ENCODE data around the gene IFNA1.
"Not testable (repeated sequence)": the region's sequence is repeated elsewhere in the genome, so short reads cannot be mapped to it uniquely, and the experiment has no call there.

Gene IFNA1

DNA sequence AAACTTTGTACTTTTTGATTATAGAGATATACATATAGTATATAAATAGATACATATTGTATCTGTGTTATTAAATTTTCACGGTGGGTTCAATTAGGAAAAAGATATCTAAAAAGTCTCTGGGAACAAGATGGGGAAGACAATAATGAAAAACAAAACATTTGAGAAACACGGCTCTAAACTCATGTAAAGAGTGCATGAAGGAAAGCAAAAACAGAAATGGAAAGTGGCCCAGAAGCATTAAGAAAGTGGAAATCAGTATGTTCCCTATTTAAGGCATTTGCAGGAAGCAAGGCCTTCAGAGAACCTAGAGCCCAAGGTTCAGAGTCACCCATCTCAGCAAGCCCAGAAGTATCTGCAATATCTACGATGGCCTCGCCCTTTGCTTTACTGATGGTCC is at the start of gene IFNA1:
Gene IFNA1 (plus strand): TSS at position 301 of the 400 bp plus-strand sequence. CDS start 69 bp downstream, at position 370.
- no peak for DNase-seq

GRCh38 chr9:21392270-21392669 is 48.0 kb upstream of the IFNA1 start:
- no peak for DNase-seq

DNA sequence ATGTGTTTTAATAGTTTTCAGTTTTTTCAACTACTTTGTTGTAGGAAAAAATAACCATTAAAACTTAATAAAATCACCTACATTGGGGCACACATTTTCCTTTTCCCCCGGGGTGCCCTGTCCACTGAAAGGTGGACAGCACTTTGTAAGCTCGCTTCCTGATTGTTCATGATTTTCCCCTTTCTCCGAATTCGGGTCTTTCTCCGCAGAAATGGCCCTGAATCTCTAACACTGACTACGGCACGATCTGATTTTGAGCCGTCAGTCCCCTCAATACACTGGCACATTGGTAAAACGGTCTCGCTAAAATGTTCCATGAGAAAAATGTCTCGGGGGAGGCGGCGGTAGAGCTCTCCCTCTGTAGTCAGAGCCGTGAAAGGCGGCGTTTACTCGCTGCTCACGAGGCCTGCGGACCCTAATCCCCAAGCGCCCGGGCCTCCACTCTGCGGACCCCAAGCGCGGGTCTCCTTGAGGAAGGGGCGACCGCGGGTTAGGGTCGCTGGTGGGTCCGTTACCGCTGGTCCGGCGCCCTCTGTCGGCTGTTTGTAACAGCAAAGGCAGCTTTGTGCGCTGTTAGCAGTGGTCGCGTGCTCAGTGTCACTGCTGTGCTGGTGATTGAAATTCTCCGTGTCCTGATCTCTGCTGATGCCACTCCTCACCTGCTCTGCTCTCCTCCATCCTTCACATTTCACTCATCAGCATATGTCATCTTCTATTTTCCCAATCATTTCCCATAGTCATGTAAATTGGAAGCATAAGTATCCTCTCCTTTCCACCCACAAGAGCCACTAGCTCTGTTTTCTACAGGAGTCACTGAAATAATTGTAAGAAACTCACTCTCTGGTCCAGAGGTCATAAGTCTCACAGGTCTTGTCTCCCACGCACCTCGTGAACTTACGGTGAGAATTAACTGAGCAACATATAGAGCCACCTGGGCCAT is 44.2 kb upstream of the IFNA1 start:
- no peak for DNase-seq

DNA sequence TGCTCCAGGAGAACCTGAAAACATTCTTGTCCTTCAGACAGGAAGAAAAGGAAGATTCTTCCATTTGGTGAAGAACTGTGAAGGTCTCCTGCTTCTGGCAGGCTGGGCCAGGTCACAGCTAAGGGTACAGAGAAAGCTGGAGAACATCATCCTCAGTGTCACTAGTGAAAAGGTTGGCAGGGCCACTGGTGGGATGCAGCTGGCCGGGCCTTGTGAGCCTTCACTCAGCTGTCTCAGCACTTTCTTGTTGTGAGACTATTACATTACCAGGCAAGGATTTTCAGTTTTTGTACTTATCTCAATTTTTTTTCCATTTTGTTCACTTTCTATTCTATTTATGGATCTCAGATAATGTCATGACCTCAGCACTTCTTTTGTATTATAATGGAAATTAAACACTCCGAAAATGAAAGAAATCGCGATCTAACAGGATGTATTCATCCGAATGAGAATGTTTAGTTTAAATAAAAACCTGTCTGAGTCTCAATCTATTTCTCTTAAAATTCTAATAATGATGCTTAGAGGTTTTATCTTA is 41.2 kb upstream of the IFNA1 start:
- DNase-seq = no peak

DNA sequence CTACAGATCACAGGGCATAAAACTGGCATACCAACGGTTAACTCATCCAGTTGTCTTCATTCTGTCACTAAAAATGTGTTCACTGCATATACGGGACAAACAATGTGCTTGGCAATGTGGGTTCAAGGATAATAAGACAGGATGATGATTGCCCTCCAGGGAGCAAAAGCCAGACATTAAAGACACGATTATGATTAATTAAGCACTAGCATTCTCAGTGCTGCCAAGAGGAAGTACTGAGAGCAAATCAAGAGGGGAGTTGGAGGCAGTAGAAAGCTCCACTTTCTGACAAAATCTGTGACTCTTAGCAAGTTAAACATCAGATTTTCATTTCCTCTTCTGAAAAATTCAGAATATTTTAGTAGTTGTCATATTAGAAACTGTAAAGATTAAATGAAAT is 40.3 kb upstream of the IFNA1 start:
- DNase-seq = no peak

- no peak for DNase-seq
Observed at GRCh38 chr9:21402386-21403251, 37.6 kb upstream of the IFNA1 start.

- no peak for DNase-seq
Observed at GRCh38 chr9:21404146-21404545, 36.1 kb upstream of the IFNA1 start.

- DNase-seq = no peak
Observed at GRCh38 chr9:21408817-21409216, 31.4 kb upstream of the IFNA1 start, which contains the start of gene IFNA8. Gene IFNA8, plus strand, starts transcription at chr9:21409117. Its CDS starts 60 bp downstream, at chr9:21409177.

- no peak for DNase-seq
Observed at GRCh38 chr9:21412107-21412506, 28.1 kb upstream of the IFNA1 start.

- DNase-seq = no peak
Observed at GRCh38 chr9:21413151-21413550, 27.1 kb upstream of the IFNA1 start.

DNA sequence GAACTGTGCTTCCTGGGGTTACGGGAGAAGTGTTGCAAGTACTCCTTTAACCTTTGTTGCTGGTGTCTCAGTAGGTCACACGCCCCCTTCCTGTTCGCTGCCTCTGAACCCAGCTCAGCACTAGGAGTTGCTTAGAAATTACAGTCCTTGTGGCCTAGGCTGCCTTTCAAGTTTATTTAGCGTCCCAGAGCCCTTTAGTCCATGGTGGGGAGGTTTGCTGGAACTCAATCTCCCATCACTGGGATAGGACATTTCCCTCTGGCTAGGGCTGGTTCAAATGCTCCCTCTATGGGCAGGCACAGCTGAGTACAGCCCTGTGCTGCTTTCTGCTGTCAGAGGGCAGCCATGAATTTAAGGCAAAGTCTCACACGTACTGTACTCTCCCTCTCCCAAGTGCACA is 26.6 kb upstream of the IFNA1 start:
- no peak for DNase-seq

DNA sequence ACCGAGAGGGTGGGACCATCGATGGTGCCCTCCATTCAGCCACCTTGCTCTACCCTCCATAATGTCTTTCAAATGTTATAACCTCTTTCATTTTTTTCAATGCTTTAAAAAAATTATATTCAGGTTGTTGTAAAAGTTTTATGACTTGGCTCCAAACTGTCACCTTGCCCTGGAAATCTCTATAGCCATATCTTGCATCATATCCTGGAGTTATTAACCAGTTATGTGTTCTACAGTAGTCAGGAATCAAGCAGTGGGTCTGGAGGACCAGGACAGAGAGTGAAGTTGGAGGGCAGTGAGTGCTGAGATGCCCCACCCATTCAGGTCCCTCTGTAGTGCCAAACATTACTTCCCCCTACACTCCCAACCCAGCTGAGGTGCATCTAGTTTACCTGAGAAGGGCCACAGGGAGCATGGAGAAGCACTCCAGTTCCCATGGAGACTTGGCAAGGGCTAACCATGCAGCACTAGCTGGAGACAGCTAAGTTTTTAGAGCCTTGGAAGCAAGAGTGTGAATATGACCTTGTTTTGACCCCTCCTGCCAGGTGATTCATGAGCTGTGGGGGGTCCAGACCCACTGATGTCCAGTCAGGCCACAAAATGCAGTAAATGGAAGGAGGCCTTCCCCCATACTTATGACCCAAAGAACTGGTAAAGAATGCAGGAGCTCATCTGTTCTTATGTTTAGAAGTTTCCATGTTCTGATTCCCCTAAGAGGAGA is 25.9 kb upstream of the IFNA1 start:
- no peak for DNase-seq

DNA sequence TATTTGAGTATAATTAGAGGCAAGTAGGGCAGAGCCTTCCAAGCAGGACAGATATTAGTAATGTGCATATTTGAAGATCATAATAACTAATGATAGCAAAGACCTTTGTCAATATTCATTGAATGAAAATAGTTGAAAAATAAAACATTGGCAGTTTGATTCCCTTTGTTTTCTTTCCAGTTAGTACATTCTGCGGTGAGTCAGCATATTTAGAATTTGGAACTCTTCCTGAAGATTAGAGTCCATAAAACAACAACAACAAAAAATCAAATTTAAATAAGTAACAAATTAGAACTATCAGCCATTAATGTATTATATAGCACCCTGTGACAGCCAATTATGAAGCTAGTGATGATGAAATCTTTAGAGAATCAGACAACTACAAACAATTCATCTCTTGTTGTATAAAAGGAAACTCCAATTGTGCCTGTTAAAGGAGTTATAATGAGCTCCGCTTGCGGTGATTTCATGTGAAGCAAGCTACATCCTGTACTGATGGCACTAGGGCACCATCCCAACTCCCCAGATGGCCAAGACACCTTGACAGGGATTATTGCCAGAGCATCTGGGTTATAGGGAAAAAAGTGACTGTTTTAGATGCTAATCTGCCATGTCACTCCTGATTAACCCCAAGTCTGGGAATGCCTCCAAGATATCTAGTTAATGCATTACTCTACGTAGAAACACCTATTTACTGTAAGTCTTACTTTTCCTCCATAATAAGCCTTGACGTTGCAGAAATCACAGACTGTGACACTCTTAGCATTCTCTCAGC is 24.6 kb upstream of the IFNA1 start:
- no peak for DNase-seq

GRCh38 chr9:21428235-21428634 is 12.0 kb upstream of the IFNA1 start:
- DNase-seq = no peak

- DNase-seq = no peak
Observed at GRCh38 chr9:21429191-21429590, 11.0 kb upstream of the IFNA1 start.

DNA sequence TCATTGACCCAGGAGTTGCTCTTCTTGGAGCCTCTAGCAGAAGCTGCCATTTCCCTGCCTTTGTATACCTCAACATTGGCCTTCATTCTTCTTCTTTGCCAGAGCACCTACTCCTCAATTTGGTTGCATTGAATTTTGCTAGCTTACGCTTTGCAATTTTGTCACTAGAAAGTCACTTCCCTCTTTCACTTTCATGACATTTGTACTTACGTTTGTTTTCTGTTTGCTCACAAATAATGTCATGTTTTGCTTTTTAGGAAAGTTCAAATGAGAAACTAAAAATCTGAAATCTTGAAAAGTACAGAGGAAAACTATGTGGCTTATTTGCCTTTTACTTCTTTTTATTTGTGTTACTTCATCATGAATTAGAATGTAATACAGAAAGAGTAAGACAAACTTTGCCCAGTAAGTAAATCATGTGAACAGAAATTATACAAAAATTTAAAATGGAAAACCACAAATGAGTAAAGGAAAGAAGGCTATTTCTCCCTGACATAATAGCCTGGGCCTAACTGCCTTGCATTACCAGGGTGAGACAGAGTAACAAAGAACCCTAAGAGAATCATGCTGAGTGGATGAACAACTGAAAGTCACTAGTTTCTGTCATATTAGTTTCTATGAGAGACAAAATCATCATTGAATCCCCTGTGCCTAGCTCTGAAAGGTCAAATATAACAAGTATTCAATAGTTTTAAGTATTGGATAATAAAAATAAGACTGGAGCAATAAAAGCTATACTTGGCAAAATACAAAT is 7.4 kb upstream of the IFNA1 start:
- DNase-seq = no peak

DNA sequence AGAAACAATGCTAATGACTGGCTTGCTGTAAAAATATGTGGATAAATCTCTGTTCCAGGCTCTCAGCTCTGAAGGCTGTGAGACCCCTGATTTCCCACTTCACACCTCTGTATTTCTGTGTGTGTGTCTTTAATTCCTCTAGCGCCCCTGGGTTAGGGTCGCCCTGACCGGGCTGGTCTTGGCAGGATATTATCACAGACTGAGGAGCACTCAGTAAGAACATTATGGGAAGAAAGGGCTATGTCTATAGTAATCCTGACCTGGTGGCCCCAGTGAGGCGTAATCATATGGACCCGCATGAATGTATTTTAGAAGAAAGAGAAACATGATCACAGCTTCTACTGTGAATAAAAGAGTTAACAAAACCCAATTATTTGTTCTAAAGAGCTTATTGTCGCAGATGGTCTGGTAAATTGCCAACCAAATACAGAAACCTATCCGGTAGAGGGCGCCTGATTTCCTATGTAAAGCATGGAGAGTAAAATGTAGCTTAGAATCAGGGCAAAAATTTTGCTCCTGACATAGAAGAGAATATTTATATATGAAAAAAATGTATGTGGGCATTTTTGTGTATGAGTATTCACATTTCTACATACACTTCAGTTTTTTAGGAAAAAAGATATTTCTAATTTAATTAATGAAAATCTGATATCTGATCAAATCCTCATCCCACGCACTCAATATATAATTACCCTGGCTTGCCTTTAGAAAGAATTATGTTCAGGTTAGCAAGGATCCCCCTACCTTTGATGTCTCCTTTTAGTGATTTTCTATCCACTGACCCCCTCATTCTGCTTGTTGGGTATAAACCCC is 5.8 kb upstream of the IFNA1 start:
- peak; percentile 2 for DNase-seq

DNA sequence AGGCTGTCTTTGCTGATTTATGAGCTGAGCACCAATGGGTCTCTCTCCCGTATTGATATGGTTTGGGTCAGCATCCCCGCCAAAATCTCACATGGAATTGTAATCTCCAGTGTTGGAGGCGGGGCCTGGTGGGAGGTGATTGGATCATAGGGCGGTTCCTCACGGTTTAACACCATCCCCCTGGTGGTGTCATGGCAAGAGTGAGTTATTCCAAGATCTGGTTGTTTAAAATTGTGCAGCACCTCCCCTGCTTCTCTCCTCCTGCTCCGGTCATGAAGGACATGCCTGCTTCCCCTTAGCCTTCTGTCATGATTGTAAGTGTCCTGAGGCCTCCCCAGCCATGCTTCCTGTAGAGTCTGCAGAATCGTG is 5.2 kb upstream of the IFNA1 start:
- not testable (repeated sequence) for DNase-seq

DNA sequence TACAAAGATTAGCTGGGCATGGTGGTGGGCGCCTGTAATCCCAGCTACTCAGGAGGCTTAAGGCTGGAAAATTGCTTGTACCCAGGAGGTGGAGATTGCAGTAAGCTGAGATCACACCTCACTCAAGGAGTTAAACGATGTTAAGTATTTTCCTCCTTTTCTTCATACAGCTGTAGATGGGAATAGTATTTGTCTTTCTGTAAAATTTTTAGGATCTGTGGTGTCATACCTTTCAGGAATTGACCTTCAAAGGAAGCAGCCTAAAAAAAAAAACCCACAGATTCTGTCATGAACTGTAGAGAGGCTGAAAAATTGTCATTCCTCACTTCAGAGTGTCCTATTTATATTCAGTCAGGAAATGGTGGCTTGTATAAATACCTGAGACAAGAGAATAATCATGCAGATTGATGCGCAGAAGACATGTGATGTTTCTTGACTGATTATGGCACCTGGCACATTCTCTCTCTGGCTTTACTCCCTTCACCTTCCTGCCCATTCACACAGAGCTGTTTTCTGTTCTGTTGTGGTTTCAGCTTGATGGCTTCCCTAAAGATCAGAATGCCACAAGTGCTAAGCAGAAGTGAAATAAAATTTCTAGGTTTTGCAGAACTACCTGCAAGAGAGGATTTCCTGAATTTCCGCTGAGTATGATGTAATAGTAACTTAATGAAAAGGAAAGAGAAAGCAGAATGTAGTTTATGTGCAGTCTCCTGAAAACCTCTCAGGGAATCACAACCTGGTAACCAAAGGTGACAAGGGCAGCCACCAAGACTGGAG is 3.8 kb downstream of the IFNA1 start:
- DNase-seq = no peak
